HEK293T (cell line): Measurements from ENCODE around the gene MOGAT1.

ENCODE experiments used
- ARNT ChIP-seq: fragments of 450-650 bp; IDR thresholded peaks from 2 replicates; pipeline ENCODE4 v1.6.1; 2017; ENCODE audit warnings: mild to moderate bottlenecking
- BHLHE40 ChIP-seq: fragments of 450-650 bp; IDR thresholded peaks from 2 replicates; pipeline ENCODE4 v1.6.1; 2016; ENCODE audit warnings: mild to moderate bottlenecking, moderate library complexity, borderline replicate concordance
- FOXA1 ChIP-seq: fragments of 450-650 bp; IDR thresholded peaks from 2 replicates; pipeline ENCODE4 v1.6.1; 2016; ENCODE audit warnings: mild to moderate bottlenecking
- FOXM1 ChIP-seq: fragments of 450-650 bp; IDR thresholded peaks from 2 replicates; pipeline ENCODE4 v1.6.1; 2017; ENCODE audit warnings: mild to moderate bottlenecking, borderline replicate concordance
- HDGF ChIP-seq: fragments of 450-650 bp; IDR thresholded peaks from 2 replicates; pipeline ENCODE4 v1.6.1; 2017; ENCODE audit warnings: antibody characterized with exemption, borderline replicate concordance
- LEF1 ChIP-seq: fragments of 450-650 bp; IDR thresholded peaks from 2 replicates; pipeline ENCODE4 v1.6.1; 2017; ENCODE audit warnings: mild to moderate bottlenecking, borderline replicate concordance
- SP1 ChIP-seq: fragments of 450-650 bp; IDR thresholded peaks from 2 replicates; pipeline ENCODE4 v1.6.1; 2017
- SUZ12 ChIP-seq: fragments of 450-650 bp; IDR thresholded peaks from 2 replicates; pipeline ENCODE4 v1.6.1; 2016; ENCODE audit warnings: mild to moderate bottlenecking
- ZNF384 ChIP-seq: fragments of 450-650 bp; IDR thresholded peaks from 2 replicates; pipeline ENCODE4 v1.6.1; 2016

GRCh38 chr2:222711315-222711940 lies 40.0 kb downstream of the MOGAT1 start:
- TF ChIP-seq BHLHE40 (no peak), FOXM1 (no peak), HDGF (no peak), LEF1 (no peak), FOXA1 (no peak), SUZ12 (no peak), SP1 (no peak), ARNT (no peak), ZNF384 (no peak)
